DMS114 treated with DMSO at 0.1 percent for 48 hours (cell line): Measurements from ENCODE around the gene AZU1.
"Not testable (repeated sequence)": the region's sequence is repeated elsewhere in the genome, so short reads cannot be mapped to it uniquely, and the experiment has no call there.

Source experiments
- DNase-seq: peaks from one replicate; lab custom pipeline; 2025; ENCODE audit not compliant: unreplicated experiment; lab: John Stamatoyannopoulos, UW

Gene AZU1

GRCh38 chr19:853014-853585 lies 25.5 kb downstream of the AZU1 start:
- DNase-seq = no peak

GRCh38 chr19:853614-854220 lies 26.1 kb downstream of the AZU1 start:
- DNase-seq = not testable (repeated sequence)

- DNase-seq = no peak
Measured at GRCh38 chr19:854549-854948, 26.9 kb downstream of the AZU1 start.

- no peak for DNase-seq
Measured at GRCh38 chr19:855142-855541, 27.5 kb downstream of the AZU1 start.

- no peak for DNase-seq
Measured at GRCh38 chr19:855566-856120, 28.0 kb downstream of the AZU1 start.

GRCh38 chr19:858284-858683 lies 30.6 kb downstream of the AZU1 start:
- DNase-seq = no peak

- no peak for DNase-seq
Measured at GRCh38 chr19:858868-859843, 31.5 kb downstream of the AZU1 start, which contains the start of gene CFD. CFD (plus strand) TSS chr19:859664; CDS start chr19:859690, 26 bp downstream.

- DNase-seq = no peak
Measured at GRCh38 chr19:861141-861755, 33.6 kb downstream of the AZU1 start.

- no peak for DNase-seq
Measured at GRCh38 chr19:861756-862580, 34.3 kb downstream of the AZU1 start.

- DNase-seq = no peak
Measured at GRCh38 chr19:862581-863314, 35.1 kb downstream of the AZU1 start.

GRCh38 chr19:863315-863620 lies 35.6 kb downstream of the AZU1 start:
- no peak for DNase-seq

GRCh38 chr19:866769-867300 lies 39.2 kb downstream of the AZU1 start:
- DNase-seq = no peak

- DNase-seq = no peak
Measured at GRCh38 chr19:867301-867793, 39.7 kb downstream of the AZU1 start.

- no peak for DNase-seq
Measured at GRCh38 chr19:867855-868457, 40.3 kb downstream of the AZU1 start.

- no peak for DNase-seq
Measured at GRCh38 chr19:868458-869244, 41.0 kb downstream of the AZU1 start.

- no peak for DNase-seq
Measured at GRCh38 chr19:869245-870177, 41.9 kb downstream of the AZU1 start.

- no peak for DNase-seq
Measured at GRCh38 chr19:870314-870713, 42.7 kb downstream of the AZU1 start.
